ENCODE results near the gene TMCO5A.

Gene TMCO5A

GRCh38 chr15:37973856-37974255 is 39.4 kb downstream of the TMCO5A start:
- DNase-seq (ENCODE audit: low read depth): no peak

DNA sequence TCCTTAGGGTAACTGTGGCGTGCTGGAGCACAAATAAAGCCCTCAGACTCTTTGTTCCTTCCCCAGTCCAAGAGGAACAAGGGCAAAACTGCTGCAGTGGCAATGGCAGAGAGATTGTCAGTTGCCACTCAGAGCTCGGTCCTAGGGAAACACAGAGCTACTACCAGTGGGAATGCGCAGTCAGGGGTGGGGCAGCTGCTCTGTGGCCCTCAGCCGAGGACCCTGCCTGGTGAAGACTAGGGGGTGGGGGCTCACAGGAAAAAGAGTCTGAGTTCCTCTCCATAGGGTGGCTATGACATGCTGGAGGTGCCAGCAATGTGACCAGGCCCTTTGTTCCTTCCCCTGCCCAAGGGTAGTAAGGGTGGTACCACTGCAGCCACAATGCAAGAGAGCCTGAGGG is 43.8 kb downstream of the TMCO5A start:
- DNase-seq (ENCODE audit: low read depth): no peak

DNA sequence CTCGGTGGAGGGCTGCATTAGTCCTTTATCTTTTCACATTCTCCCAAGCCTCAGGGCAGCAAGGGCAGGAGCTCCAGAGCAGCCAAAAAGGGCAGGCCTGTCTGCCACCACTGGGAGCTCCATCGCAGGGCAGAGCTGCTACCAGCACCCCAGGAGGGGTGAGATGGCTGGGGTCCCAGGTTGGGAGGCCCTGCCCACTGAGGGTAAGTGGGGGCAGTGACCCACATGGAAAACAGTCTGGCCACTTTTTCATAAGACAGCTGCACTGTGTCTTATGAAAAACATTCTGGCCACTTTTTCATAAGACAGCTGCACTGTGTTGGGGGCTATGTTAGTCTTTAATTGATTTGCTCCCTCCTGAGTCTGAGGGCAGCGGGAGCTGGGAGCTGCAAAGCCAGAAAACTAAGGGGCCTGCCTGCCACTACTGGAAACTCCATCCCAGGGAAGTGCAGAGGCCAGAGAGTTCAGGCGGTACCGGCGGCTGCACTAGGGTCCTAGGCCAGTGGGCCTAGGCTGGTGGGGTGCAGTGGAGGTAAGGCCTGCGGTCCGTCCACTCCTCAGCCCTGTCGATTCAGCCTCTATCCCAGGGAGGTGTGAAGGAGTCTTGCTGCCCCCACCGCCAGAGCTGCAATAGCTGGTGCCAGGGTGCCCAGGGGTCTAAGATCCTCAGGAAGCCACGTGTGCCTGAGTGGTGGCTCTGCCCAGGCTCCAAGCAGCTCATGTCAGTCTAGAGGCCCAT is 45.4 kb downstream of the TMCO5A start:
- DNase-seq (ENCODE audit: low read depth): no peak

DNA sequence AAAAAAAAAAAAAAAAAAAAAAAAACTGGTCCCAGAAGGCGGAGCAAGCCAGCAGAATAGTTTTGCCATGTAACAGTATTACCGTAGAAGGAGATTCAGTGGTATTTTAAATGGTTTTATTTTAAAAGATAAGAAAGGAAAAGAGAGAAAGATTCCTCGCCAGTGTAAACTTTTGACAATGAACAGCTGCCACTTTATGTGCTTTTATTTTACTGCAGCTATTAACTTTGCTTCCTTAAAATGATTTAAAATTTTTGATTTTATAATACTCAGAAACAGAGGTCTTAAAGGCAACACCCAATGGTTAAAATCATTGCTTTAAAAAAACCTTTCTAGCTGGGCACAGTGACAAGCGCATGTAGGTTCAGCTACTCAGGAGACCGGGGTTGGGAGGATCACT is 46.8 kb downstream of the TMCO5A start:
- no peak for DNase-seq (ENCODE audit: low read depth)

DNA sequence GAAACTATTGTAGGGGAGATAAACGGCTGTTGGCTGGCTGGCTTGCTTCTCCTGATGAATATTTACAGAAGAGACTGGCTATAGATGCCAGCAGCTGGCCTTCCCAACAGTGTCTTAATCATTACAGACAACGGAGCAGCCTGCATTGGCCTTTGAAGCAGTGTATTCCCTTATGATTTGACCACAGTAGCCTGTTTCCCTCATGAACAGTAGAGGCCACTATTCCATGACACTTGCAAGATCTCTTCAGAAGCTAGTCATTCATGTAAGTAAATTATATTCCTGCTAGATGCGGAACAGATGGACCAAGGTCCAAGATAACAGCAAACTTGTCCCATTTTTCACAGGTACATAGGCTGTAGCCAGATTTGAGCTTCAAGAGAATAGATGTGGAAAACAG is 47.3 kb downstream of the TMCO5A start:
- no peak for DNase-seq (ENCODE audit: low read depth)

- no peak for DNase-seq (ENCODE audit: low read depth)
Observed at GRCh38 chr15:37984368-37984767, 49.9 kb downstream of the TMCO5A start.

DNA sequence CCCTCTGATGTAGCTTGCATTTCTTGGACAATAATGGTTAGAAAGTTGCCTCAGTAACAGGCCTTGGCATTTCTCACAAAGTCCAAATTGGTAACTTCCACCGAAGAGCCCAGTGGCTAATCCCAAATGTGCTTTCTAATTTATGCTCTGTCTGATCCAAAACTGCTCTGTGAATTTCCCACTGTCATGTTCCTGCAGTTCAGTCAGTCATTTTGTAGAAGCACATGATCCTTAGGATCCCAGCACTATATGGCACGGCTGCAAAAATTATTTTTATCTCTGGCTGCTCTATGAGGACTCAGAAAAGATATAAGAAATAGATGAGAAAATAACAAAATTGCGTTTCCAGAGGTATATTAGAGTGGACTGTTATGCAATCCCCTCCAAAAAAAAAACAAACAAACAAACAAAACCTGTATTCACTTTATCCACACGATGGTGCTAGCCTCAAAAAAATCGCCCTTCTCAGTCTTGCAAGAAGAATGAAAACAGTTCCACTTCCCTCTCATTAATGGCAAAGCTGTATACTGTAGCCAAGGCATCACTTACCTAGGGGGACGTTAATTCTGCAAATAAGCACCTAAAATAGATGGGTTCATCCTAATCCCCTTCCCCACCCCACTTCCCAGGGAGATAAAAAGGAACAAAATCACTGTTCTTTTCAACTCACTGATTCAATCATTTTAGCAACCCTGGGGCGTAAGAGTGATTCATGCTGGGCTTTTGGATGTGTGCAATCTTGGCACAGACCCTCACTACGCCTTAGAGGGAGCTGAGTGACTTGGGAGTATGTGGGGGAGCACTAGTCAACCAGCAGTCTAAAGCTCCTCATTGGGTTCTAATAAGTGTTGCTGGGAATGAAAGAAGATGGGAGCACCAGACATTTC is 61.3 kb downstream of the TMCO5A start:
- no peak for DNase-seq (ENCODE audit: low read depth)
